ENCODE data around the gene ZNF423.

DNA sequence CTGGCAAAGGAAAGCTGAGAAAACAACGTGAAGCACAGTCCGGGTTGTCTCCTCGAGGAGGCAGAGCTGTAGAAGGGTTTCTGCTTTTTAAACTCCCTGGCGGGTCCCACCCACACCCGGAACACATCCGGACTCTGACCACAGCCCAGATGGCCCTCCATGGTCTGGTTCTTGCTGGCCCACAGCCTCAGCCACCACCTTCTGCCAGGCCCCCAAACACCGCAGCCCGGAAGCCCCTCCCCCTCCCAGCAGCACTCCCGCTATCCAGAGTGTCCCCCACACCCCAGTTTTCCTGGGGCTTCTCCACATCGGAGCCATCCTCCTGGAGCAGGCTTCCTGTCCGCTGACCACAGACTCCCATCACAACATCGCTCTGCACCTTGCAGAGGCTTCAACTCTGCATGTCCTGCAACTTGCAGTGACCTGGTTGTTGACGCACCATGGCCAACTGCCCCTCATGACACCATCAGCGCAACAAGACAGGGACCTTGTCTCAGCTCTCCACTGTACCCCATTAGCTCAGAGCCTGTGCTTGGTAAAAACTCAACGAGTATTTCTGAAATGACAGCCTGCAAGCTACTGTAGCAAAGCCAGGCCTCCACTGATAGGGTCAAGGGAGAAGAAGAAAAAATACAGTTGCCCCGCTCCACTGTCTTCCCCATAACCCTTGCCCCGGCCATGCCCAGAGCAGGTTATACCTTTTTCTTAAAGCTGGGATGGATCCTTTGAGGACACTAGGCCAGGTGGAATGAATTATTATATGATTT is 352.5 kb downstream of the ZNF423 start:
- TF ChIP-seq, protein P1, sequence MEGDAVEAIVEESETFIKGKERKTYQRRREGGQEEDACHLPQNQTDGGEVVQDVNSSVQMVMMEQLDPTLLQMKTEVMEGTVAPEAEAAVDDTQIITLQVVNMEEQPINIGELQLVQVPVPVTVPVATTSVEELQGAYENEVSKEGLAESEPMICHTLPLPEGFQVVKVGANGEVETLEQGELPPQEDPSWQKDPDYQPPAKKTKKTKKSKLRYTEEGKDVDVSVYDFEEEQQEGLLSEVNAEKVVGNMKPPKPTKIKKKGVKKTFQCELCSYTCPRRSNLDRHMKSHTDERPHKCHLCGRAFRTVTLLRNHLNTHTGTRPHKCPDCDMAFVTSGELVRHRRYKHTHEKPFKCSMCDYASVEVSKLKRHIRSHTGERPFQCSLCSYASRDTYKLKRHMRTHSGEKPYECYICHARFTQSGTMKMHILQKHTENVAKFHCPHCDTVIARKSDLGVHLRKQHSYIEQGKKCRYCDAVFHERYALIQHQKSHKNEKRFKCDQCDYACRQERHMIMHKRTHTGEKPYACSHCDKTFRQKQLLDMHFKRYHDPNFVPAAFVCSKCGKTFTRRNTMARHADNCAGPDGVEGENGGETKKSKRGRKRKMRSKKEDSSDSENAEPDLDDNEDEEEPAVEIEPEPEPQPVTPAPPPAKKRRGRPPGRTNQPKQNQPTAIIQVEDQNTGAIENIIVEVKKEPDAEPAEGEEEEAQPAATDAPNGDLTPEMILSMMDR (IDR thresholded peaks at IDR 0.05; ENCODE audit: low read depth, low read length, poor library complexity, severe bottlenecking) = no peak
- no peak for TF ChIP-seq EZH2phosphoT487 (IDR thresholded peaks at IDR 0.05; ENCODE audit: borderline replicate concordance, low read length)

Data from DOHH2 (cell line).